T-helper 1 cell treated with Interleukin-12 subunit alpha and Interleukin-12 subunit beta and Interleukin-4 antibody, amounts not matched to agents 30 μg/mL and 1 μg/mL, for 36 hours (primary cell): Measurements from ENCODE around the gene PPFIA2.

Experiments used
- H3K27ac Mint-ChIP-seq: one replicate; pipeline ENCODE4 v1.8.0; 2021; ENCODE audit warnings: mild to moderate bottlenecking, mixed read lengths
- H3K27me3 Mint-ChIP-seq: one replicate; pipeline ENCODE4 v1.8.0; 2021; ENCODE audit warnings: low read depth, mixed read lengths
- H3K36me3 Mint-ChIP-seq: one replicate; pipeline ENCODE4 v1.8.0; 2021; ENCODE audit warnings: low read depth, mixed read lengths
- H3K4me1 Mint-ChIP-seq: one replicate; pipeline ENCODE4 v1.8.0; 2021; ENCODE audit warnings: low read depth, mixed read lengths
- H3K4me3 Mint-ChIP-seq: one replicate; pipeline ENCODE4 v1.8.0; 2021; ENCODE audit warnings: mild to moderate bottlenecking, moderate library complexity, mixed read lengths
- H3K9me3 Mint-ChIP-seq: one replicate; pipeline ENCODE4 v1.8.0; 2021; ENCODE audit warnings: mixed read lengths

Gene PPFIA2

DNA sequence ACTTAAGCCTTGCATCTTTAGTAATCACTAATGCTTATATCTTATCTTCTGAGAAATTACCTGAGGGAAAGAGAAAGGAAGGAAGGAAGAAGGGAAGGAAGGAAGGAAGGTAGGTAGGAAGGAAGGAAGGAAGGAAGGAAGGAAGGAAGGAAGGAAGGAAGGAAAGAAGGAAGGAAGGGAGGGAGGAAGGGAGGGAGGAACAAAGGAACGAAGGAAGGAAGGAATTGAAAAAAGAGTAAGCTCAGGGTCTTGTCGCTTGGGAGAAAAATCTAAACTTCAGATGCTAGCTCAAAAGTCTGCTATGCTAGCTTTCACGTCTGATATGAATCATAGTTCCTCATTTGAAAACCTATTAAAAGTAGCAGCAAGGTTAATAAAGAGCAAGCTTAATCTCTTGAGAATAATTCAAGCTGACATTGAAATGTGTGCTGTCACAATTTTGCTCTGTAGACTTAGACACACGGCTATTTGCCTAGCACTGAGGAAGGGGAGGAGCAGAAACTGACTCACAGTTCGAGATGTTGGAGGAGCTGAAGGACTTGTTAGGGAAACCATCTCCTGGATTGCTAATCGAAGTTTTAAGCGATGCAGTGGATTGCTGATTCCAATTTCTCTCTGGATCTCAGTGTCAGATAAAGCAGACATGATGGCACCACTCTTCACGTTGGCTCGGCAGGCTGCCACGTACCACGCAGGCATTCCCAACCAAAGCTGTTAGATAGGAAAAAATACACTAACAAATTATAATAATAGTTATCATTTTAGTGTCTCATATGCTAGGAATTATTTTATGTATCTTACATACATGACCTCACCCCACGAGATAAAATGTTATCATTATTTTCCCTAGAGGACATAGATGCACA lies 464.6 kb downstream of the PPFIA2 start:
- Mint-ChIP-seq H3K9me3 (no peaks in the 10 kb centered on the region), H3K4me1 (no peaks in the 10 kb centered on the region), H3K27me3 (no peaks in the 10 kb centered on the region), H3K27ac (no peak overlapping the region), H3K4me3 (no peak overlapping the region), H3K36me3 (no peaks in the 10 kb centered on the region)

DNA sequence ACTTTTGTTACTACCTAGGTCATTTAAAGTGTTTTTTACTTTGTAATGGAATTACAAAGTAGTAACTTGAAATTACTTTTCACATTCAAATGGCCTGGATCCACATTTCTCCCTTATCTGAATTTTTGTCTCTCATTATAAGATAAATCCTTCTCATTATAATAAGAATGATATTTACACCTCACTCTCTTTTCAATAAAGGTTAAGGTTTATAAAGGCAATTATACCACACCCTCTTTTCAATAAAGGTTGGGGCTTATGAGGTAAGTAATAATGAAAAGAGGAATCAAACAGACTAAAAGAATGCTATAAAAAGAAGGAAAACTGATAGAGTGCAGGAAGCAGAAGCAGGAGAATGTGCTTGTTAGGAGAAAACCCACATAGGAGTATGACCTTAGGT lies 470.5 kb downstream of the PPFIA2 start:
- Mint-ChIP-seq H3K27ac (no peak overlapping the region), H3K27me3 (no peaks in the 10 kb centered on the region), H3K9me3 (no peaks in the 10 kb centered on the region), H3K36me3 (no peaks in the 10 kb centered on the region), H3K4me3 (no peak overlapping the region), H3K4me1 (no peaks in the 10 kb centered on the region)

DNA sequence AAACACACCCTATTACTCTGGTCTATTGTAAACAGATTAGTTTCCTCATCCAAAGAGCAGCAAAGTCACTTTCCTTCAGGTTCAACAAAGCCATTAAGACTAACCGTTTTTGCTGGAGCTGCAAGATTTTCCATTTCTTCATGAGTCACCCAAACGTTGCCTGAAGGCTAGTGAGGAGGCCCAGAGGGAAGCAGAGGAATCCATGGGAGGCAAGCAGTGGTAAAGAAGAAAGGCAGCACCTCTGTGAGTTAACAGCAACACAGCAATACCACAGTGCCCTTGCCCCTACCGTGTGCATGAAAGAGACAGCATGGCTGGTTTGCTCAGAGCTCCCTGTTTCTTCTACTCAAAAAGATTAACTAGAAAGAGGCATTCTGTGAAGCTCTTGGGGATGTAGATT lies 475.0 kb downstream of the PPFIA2 start:
- H3K4me1 Mint-ChIP-seq, result no peaks in the 10 kb centered on the region
- H3K27me3 Mint-ChIP-seq, result no peaks in the 10 kb centered on the region
- H3K9me3 Mint-ChIP-seq, result no peaks in the 10 kb centered on the region
- H3K27ac Mint-ChIP-seq, result no peak overlapping the region
- no peak overlapping the region for H3K4me3 Mint-ChIP-seq
- H3K36me3 Mint-ChIP-seq, result no peaks in the 10 kb centered on the region

DNA sequence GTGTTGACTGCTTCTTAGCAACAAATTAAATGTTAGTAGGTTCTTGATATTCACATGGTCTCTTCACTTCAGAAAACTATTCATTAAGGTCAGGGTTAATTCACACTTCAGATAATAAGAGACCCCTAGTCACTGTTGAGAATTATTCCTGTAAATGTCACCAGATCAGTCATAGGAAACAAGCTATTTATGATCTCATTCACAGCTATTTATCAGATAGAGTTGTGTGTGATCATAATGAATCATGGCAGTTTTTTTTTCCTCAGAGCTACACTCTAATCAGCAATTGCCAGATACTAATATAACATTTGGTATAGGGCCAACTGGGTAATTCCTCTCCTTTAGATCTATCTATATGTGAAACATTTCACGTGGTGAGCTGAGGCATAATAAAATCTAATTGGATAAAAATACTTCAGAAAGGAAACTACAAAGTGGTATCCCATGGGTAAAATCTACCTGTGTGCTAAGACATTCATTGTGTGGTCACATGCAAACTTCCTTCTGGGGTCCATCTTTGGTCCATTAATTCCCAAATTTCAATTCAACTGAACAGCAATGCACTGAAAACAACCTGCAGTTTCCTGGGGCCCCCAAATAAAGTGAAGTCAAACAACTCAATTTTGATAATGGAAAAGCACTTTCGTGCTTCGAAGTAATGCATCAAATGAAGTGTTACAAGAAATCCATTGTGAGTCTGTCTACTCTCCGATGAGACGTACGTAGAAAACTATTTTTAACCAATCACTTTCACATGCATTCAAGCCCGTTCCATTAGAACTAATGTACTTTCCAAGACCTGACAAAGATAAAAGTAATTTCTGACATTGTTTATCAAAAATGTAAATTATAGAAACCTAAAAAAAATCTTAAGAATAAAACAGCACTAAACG lies 484.3 kb downstream of the PPFIA2 start:
- Mint-ChIP-seq H3K36me3 (no peaks in the 10 kb centered on the region), H3K9me3 (no peaks in the 10 kb centered on the region), H3K27me3 (no peaks in the 10 kb centered on the region), H3K27ac (no peak overlapping the region), H3K4me1 (no peaks in the 10 kb centered on the region), H3K4me3 (no peak overlapping the region)

DNA sequence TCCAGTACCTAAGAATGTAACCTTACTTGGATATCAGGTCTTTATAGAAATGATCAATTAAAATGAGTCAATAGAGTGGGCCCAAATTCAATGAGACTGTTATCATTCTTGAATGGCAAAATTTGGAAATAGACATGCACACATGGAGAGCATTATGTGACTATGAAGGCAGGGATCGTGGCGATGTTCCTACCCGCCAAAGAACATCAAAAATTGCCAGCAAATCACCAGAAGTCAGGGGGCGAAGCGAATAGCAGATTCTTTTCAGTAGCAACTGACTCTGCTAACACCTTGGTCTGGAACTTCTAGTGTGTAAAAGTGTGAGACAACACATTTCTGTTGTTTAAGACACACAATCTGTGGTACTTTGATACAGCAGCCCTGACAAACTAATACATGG lies 488.8 kb downstream of the PPFIA2 start:
- Mint-ChIP-seq H3K27me3 (no peaks in the 10 kb centered on the region), H3K9me3 (no peaks in the 10 kb centered on the region), H3K4me3 (no peak overlapping the region), H3K36me3 (no peaks in the 10 kb centered on the region), H3K4me1 (no peaks in the 10 kb centered on the region), H3K27ac (no peak overlapping the region)

DNA sequence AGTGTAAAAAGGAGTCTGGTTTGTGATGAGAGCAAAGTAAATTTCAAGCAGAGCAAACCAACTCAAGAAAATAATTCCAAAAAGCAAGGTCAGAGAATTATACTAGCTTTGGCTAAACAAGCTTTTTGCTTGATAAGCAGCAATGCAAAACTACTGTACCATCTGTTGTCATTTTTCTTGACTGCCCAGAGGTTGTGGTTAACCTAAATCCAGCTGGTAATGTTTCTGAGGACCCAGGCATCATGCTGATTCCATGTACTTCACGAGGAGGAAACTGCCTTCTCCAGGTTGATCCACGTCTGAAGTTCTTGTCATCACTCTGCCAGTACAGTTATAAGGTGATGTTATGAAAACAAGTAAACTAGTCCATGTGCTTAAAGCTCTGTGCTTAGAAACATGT lies 496.1 kb downstream of the PPFIA2 start:
- Mint-ChIP-seq H3K36me3 (no peaks in the 10 kb centered on the region), H3K27ac (no peak overlapping the region), H3K9me3 (no peaks in the 10 kb centered on the region), H3K4me1 (no peaks in the 10 kb centered on the region), H3K4me3 (no peak overlapping the region), H3K27me3 (no peaks in the 10 kb centered on the region)

DNA sequence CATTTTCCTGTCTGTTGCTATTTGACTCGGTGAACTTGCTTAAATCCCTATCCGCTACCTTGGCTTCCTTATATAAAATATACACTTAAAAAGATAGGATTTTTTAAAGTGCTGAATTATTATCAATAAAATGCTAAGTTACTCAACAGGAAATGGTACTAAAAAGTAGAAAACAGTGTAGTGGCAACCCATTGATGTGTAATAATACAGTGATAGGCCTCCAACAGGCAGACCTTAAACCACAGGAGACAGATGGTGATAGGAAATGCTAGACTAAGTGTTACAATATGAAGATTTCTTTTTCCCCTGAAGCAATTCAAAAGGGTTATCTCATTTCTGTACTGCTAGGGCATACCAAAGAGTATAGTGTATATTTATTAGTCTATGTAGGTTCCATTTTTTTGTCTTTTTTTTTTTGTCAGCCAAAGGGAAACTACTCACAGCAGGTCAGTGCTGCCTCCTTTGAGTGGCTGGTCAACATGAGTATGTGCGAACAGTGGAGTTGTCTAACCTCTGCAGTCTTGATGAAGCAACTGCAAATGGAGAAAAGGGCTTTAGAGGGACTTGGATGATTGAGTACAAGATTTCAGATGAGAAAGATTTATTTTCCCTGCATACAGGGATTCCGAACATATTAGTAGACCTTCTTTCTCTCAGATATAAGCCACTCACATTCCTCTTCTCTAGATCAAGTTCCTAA lies 497.5 kb downstream of the PPFIA2 start:
- Mint-ChIP-seq H3K27ac (no peak overlapping the region), H3K36me3 (no peaks in the 10 kb centered on the region), H3K4me1 (no peaks in the 10 kb centered on the region), H3K27me3 (no peaks in the 10 kb centered on the region), H3K4me3 (no peak overlapping the region), H3K9me3 (no peaks in the 10 kb centered on the region)

DNA sequence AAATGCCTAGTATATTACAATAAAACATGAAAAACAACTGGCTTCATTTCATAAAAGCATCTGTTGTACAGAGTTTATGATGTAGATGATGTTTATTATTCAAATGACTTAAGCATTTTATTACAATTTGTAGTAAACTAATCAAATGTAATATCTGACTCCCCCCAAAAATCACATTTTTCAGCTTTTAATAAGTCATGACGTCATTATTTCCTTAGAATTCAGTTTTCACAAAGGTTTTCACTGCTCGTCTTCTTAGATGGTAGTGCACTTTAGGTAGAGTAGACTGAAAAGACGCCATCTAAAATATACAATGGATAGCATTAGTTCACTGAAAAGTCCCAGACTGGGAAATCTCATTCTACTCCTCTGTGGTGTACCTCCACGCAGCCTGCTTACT lies 499.8 kb downstream of the PPFIA2 start:
- no peaks in the 10 kb centered on the region for H3K9me3 Mint-ChIP-seq
- H3K4me1 Mint-ChIP-seq, result no peaks in the 10 kb centered on the region
- no peaks in the 10 kb centered on the region for H3K36me3 Mint-ChIP-seq
- H3K27me3 Mint-ChIP-seq, result no peaks in the 10 kb centered on the region
- H3K27ac Mint-ChIP-seq, result no peak overlapping the region
- no peak overlapping the region for H3K4me3 Mint-ChIP-seq

DNA sequence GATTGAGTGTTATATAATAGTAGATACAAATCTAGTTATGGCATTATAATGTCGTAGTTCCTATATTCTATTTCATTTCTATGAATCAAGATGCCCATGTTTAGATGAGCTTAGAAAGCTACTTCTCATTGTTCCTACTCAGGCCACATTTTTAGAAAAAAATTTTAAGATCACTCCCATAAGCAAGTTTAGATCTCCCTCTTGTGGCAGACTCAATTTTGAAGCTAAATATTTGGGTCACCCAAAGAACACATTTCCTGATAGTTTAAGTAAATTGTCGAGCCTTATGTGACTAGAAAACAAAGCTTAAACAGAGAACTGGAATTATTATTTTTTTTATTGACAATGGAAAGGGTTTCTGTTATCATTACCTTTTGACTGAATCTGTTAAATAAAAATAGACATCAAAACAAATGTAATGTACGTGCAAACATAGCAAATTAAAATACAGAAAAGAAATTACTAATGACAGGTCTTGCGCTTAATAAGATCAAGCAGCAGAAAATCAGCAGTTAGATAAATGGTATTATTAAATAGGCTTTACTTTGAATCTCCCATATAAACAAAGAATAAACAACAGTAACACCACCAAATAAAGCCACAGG lies 501.1 kb downstream of the PPFIA2 start:
- no peaks in the 10 kb centered on the region for H3K27me3 Mint-ChIP-seq
- H3K4me1 Mint-ChIP-seq, result no peaks in the 10 kb centered on the region
- no peak overlapping the region for H3K27ac Mint-ChIP-seq
- no peaks in the 10 kb centered on the region for H3K36me3 Mint-ChIP-seq
- H3K9me3 Mint-ChIP-seq, result no peaks in the 10 kb centered on the region
- H3K4me3 Mint-ChIP-seq, result no peak overlapping the region

DNA sequence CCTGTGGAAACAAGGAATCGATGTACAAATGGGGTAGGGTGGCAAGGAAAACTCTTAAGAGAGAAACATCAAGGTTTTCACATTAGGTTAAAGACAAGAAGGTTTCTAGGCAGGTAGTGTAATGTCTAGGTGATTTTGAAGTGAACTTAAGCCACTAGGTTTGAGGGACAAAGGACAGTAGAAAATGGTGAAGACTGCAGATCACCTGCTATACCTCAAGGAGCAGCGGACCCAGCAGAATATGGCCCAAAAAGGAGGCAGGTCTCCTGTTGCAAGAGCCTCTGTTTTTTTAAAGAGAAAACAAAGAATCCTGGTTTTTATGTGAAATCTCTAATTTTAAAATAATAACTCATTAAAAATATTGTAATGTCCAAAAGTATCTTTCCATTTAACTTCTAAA lies 503.2 kb downstream of the PPFIA2 start:
- Mint-ChIP-seq H3K4me3 (no peak overlapping the region), H3K9me3 (no peaks in the 10 kb centered on the region), H3K27ac (no peak overlapping the region), H3K36me3 (no peaks in the 10 kb centered on the region), H3K27me3 (no peaks in the 10 kb centered on the region), H3K4me1 (no peaks in the 10 kb centered on the region)

DNA sequence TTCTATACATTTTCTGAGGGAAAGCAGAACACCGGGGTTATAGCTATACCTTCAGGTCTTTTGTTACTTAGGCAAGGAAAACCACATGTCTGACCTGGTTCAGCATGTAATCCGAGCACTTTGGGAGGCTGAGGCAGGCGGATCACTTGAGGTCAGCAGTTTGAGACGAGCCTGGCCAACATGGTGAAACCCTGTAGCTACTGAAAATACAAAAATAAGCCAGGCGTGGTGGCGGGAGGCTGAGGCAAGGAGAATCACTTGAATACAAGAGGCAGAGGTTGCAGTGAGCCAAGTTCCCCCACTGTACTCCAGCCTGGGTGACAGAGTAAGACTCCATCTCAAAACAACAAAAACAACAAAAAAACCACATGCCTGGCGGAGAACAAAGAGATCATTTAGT lies 503.7 kb downstream of the PPFIA2 start:
- Mint-ChIP-seq H3K4me3 (no peak overlapping the region), H3K27ac (no peak overlapping the region), H3K9me3 (no peaks in the 10 kb centered on the region), H3K4me1 (no peaks in the 10 kb centered on the region), H3K36me3 (no peaks in the 10 kb centered on the region), H3K27me3 (no peaks in the 10 kb centered on the region)

DNA sequence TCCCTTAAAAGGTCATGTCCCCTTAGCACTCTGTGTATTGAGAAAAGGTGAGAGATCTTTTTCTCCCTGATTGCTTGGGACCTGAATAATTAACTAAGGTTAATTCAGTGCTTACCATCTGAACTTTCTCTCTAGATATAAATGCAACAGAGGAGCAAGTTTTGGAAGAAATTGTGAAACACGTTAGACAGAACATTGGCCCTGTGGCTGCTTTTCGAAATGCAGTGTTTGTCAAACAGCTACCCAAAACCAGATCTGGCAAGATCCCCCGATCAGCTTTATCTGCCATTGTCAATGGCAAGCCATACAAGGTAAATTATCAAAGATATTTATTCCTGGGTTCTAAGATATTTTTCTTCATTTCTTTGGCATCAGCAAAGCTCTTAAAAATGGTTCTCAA lies 505.8 kb downstream of the PPFIA2 start:
- no peaks in the 10 kb centered on the region for H3K4me1 Mint-ChIP-seq
- H3K4me3 Mint-ChIP-seq, result no peak overlapping the region
- no peaks in the 10 kb centered on the region for H3K36me3 Mint-ChIP-seq
- no peaks in the 10 kb centered on the region for H3K9me3 Mint-ChIP-seq
- H3K27ac Mint-ChIP-seq, result no peak overlapping the region
- no peaks in the 10 kb centered on the region for H3K27me3 Mint-ChIP-seq

DNA sequence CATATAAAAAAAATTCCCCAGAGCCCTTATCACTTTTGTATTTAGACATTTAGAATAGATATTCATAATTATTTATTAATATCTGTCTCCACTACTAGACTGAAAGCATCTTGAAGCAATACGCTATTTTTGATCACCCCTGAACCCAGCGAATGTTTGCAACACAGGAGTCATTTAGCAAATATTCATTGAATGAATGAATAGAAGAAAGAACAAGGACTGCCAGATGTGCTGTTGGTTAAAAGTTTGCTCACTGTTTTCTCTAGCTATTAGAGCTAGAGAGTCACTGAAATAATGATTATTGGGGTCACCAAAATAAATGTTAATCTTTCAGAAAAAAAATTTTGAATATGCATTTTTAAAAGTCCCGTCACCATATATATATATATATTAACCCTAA lies 506.9 kb downstream of the PPFIA2 start:
- no peaks in the 10 kb centered on the region for H3K27me3 Mint-ChIP-seq
- no peaks in the 10 kb centered on the region for H3K36me3 Mint-ChIP-seq
- H3K4me1 Mint-ChIP-seq, result no peaks in the 10 kb centered on the region
- H3K9me3 Mint-ChIP-seq, result no peaks in the 10 kb centered on the region
- no peak overlapping the region for H3K27ac Mint-ChIP-seq
- H3K4me3 Mint-ChIP-seq, result no peak overlapping the region

DNA sequence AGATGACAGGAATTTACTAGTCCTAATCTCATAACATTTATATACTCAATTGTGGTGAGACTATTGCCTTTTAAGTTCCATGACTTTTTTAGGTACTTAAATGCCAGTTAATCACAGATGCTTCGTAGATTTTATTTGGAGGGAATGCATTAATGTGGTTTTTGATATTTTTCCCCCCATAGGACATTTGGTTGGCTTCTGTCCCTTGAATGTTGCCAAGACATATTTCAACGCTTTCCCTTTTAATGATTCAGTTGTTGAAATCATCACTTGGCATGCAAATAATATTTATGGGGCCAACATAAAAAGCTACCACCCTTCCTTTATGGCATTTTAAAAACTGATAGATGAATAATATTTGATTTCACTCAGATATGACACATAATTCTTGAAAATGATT lies 509.2 kb downstream of the PPFIA2 start:
- Mint-ChIP-seq H3K36me3 (no peaks in the 10 kb centered on the region), H3K27ac (no peak overlapping the region), H3K4me1 (no peaks in the 10 kb centered on the region), H3K4me3 (no peak overlapping the region), H3K9me3 (no peaks in the 10 kb centered on the region), H3K27me3 (no peaks in the 10 kb centered on the region)
